Measurements from ENCODE around the gene EMSY. TPM values are rescaled to one million over a fixed set of nuclear protein-coding genes. Genes with fewer than 3 reads are reported as not detected.

Gene EMSY
- total RNA-seq, 4 donors from 2014 or later, result 27.6 to 36.5 (median 32.0) TPM

GRCh38 chr11:76408171-76408965, 36.5 kb upstream of the EMSY start:
- H3K27ac ChIP-seq, result no peak overlapping the region
- H3K4me3 ChIP-seq, result no peak overlapping the region
- DNase-seq, result no peak
- H3K36me3 ChIP-seq, result no peaks in the 10 kb centered on the region
- TF ChIP-seq POLR2A (IDR thresholded peaks at IDR 0.05), result no peak
- TF ChIP-seq, protein P1, sequence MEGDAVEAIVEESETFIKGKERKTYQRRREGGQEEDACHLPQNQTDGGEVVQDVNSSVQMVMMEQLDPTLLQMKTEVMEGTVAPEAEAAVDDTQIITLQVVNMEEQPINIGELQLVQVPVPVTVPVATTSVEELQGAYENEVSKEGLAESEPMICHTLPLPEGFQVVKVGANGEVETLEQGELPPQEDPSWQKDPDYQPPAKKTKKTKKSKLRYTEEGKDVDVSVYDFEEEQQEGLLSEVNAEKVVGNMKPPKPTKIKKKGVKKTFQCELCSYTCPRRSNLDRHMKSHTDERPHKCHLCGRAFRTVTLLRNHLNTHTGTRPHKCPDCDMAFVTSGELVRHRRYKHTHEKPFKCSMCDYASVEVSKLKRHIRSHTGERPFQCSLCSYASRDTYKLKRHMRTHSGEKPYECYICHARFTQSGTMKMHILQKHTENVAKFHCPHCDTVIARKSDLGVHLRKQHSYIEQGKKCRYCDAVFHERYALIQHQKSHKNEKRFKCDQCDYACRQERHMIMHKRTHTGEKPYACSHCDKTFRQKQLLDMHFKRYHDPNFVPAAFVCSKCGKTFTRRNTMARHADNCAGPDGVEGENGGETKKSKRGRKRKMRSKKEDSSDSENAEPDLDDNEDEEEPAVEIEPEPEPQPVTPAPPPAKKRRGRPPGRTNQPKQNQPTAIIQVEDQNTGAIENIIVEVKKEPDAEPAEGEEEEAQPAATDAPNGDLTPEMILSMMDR (IDR thresholded peaks at IDR 0.05), result no peak
- H3K9me3 ChIP-seq, result no peaks in the 10 kb centered on the region
- H3K4me1 ChIP-seq, result no peaks in the 10 kb centered on the region
- no peaks in the 10 kb centered on the region for H3K27me3 ChIP-seq

DNA sequence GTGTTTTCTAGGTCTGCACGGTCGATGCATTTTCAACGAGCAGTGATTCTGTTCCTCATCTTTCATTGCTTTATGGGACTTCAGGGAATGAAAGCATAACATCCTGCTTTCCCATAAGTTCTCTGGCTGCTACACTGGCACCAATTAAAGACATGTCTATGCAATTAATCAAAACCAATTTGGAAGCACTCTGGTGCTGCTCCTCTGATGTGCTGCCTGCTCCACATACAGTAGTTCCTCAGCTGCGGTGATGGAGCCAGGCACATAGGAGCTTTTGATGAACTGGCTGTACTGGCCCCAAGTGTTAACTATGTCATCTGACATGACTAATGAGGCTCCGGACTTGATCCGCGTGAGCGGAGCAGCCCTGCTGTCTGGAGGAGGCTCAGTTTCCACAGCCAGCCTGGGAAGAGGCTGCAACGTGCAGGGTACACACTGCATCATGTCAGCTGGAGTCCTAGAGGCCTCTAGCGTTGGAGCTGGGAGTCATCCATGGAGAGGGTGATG, 33.9 kb upstream of the EMSY start:
- no peak for DNase-seq
- Histone ChIP-seq H3K4me1 (no peaks in the 10 kb centered on the region), H3K4me3 (no peak overlapping the region), H3K27me3 (no peaks in the 10 kb centered on the region), H3K27ac (no peak overlapping the region), H3K9me3 (no peaks in the 10 kb centered on the region), H3K36me3 (no peaks in the 10 kb centered on the region)
- TF ChIP-seq, protein P1 (IDR thresholded peaks at IDR 0.05), result no peak
- no peak for TF ChIP-seq POLR2A (IDR thresholded peaks at IDR 0.05)

- no peak for DNase-seq
- no peaks in the 10 kb centered on the region for H3K27me3 ChIP-seq
- no peaks in the 10 kb centered on the region for H3K36me3 ChIP-seq
- H3K27ac ChIP-seq, result no peak overlapping the region
- TF ChIP-seq, protein P1 (IDR thresholded peaks at IDR 0.05), result no peak
- TF ChIP-seq POLR2A (IDR thresholded peaks at IDR 0.05), result no peak
- no peak overlapping the region for H3K4me3 ChIP-seq
- no peaks in the 10 kb centered on the region for H3K9me3 ChIP-seq
- H3K4me1 ChIP-seq, result no peaks in the 10 kb centered on the region
Measured at GRCh38 chr11:76415073-76415472, 29.7 kb upstream of the EMSY start.

DNA sequence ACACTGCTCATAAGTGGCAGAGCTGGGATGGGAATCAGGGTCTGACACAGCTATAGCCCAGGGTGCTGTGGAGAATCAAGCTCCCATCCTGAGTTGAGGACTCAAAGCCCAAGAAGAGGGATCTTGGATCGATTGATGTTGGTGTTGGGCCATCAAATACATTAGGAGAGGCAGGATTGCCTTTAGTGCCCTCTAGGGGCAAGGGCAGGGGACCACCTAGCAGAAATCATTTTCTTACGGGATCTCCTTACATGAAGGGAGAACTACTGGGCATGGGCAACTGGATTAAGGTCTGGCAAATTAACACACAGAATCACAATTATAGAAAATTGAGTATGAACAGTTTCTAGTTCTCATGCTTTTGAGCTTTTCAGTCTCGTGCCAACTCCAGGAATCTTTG, 24.9 kb upstream of the EMSY start:
- no peak for DNase-seq
- Histone ChIP-seq H3K4me3 (no peak overlapping the region), H3K27ac (no peak overlapping the region), H3K36me3 (no peaks in the 10 kb centered on the region), H3K4me1 (no peaks in the 10 kb centered on the region), H3K27me3 (no peaks in the 10 kb centered on the region), H3K9me3 (no peaks in the 10 kb centered on the region)
- no peak for TF ChIP-seq POLR2A (IDR thresholded peaks at IDR 0.05)
- TF ChIP-seq, protein P1 (IDR thresholded peaks at IDR 0.05), result peak in 4 of 6 experiments; percentile 15 to 34 (median 27)

- DNase-seq, result no peak
- Histone ChIP-seq H3K4me1 (no peaks in the 10 kb centered on the region), H3K36me3 (no peaks in the 10 kb centered on the region), H3K4me3 (no peak overlapping the region), H3K9me3 (no peaks in the 10 kb centered on the region), H3K27ac (no peak overlapping the region), H3K27me3 (no peaks in the 10 kb centered on the region)
- TF ChIP-seq, protein P1 (IDR thresholded peaks at IDR 0.05), result no peak
- TF ChIP-seq POLR2A (IDR thresholded peaks at IDR 0.05), result no peak
Measured at GRCh38 chr11:76424379-76424778, 20.4 kb upstream of the EMSY start.

Measured in Peyer's patch (tissue), 4 donors.